Testis (tissue), 2 donors: ENCODE results near the gene NOL4.

Experiments used
- CTCF ChIP-seq, 3 experiments: fragments of 450-650 bp in 2 of 3; fragments of 200-600 bp in 1 of 3; sonication (generic) in 1 of 3; IDR thresholded peaks; one replicate each; pipeline ENCODE4 v1.5.1; 2016 to 2019; ENCODE audit warnings: antibody characterized with exemption in 3 of 3, mild to moderate bottlenecking in 2 of 3, moderate library complexity in 1 of 3
- POLR2A ChIP-seq: fragments of 450-650 bp; IDR thresholded peaks from one replicate; pipeline ENCODE4 v1.6.1; 2017; ENCODE audit warnings: antibody characterized with exemption, mild to moderate bottlenecking, moderate library complexity

GRCh38 chr18:34222307-34223163 is 2.2 kb downstream of the NOL4 start:
- TF ChIP-seq CTCF (IDR thresholded peaks at IDR 0.05) (no peak), POLR2A (no peak)
